PFSK-1 (cell line): Measurements from ENCODE around the gene IGDCC3.

ENCODE experiments used
- FOXP2 ChIP-seq: optimal IDR thresholded peaks from 2 replicates; pipeline ENCODE3; 2011; ENCODE audit warnings: borderline replicate concordance, control low read depth, inconsistent platforms; ENCODE audit not compliant: insufficient read depth; ENCODE audit errors: extremely low read length, extremely low read depth
- POLR2AphosphoS5 ChIP-seq: IDR thresholded peaks from 2 replicates; pipeline ENCODE4 v1.6.1; 2012; ENCODE audit warnings: low read depth, mild to moderate bottlenecking, control low read depth, low read length, moderate library complexity
- SIN3A ChIP-seq: IDR thresholded peaks from 2 replicates; pipeline ENCODE4 v1.6.1; 2012; ENCODE audit warnings: mild to moderate bottlenecking, low read length, moderate library complexity, borderline replicate concordance; ENCODE audit not compliant: insufficient read depth
- TAF1 ChIP-seq: IDR thresholded peaks from 2 replicates; pipeline ENCODE4 v1.6.1; 2012; ENCODE audit warnings: low read length, control low read depth, borderline replicate concordance; ENCODE audit not compliant: insufficient read depth
- TF ChIP-seq, protein P1 (sequence below), 2 experiments: IDR thresholded peaks; 2 replicates each; pipeline versions ENCODE4 v1.6.1 to v1.8.0; 2011 to 2012; ENCODE audit warnings: low read depth in 2 of 2, low read length in 2 of 2, control low read depth in 1 of 2, inconsistent platforms in 1 of 2, mild to moderate bottlenecking in 1 of 2, moderate library complexity in 1 of 2; ENCODE audit not compliant: insufficient read depth in 1 of 2

The IGDCC3 gene

DNA sequence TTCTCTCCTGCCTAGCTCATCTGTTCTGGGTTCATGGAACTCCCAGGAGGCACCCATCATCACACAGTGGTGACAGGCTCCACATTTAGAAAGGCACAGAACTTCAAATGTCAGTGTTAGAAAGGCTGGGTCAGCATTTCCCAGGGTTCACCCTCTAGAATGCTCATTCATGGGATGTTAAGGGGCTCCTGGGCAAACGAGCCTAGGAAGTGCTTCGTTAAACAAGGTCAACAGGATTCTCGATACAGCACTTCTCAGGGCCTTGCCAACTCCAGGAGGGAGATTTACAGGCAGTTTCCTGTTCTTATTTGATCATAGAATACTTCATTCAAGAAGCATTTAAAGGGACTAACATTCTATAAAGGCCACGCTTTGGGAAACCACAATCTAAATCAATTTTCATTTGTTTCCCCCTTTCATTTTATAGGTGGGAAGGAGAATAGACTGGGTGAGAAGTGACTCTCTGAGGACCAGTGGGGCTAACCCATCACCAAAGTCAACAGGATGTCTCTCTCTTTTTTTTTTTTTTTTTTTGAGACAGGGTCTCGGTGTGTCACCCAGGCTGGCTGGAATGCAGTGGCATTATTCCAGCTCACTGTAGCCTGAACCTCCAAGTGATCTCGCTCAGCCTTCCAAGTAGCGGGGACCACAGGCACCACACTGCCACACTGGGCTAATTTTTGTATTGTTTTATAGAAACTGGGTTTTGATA is 30.7 kb upstream of the IGDCC3 start:
- TF ChIP-seq SIN3A (no peak), TAF1 (no peak), FOXP2 (no peak), POLR2AphosphoS5 (no peak)
- TF ChIP-seq, protein P1, sequence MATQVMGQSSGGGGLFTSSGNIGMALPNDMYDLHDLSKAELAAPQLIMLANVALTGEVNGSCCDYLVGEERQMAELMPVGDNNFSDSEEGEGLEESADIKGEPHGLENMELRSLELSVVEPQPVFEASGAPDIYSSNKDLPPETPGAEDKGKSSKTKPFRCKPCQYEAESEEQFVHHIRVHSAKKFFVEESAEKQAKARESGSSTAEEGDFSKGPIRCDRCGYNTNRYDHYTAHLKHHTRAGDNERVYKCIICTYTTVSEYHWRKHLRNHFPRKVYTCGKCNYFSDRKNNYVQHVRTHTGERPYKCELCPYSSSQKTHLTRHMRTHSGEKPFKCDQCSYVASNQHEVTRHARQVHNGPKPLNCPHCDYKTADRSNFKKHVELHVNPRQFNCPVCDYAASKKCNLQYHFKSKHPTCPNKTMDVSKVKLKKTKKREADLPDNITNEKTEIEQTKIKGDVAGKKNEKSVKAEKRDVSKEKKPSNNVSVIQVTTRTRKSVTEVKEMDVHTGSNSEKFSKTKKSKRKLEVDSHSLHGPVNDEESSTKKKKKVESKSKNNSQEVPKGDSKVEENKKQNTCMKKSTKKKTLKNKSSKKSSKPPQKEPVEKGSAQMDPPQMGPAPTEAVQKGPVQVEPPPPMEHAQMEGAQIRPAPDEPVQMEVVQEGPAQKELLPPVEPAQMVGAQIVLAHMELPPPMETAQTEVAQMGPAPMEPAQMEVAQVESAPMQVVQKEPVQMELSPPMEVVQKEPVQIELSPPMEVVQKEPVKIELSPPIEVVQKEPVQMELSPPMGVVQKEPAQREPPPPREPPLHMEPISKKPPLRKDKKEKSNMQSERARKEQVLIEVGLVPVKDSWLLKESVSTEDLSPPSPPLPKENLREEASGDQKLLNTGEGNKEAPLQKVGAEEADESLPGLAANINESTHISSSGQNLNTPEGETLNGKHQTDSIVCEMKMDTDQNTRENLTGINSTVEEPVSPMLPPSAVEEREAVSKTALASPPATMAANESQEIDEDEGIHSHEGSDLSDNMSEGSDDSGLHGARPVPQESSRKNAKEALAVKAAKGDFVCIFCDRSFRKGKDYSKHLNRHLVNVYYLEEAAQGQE (IDR thresholded peaks at IDR 0.05; ENCODE audit: insufficient read depth in 1 of 2, low read depth in 2 of 2, low read length in 2 of 2): no peak

DNA sequence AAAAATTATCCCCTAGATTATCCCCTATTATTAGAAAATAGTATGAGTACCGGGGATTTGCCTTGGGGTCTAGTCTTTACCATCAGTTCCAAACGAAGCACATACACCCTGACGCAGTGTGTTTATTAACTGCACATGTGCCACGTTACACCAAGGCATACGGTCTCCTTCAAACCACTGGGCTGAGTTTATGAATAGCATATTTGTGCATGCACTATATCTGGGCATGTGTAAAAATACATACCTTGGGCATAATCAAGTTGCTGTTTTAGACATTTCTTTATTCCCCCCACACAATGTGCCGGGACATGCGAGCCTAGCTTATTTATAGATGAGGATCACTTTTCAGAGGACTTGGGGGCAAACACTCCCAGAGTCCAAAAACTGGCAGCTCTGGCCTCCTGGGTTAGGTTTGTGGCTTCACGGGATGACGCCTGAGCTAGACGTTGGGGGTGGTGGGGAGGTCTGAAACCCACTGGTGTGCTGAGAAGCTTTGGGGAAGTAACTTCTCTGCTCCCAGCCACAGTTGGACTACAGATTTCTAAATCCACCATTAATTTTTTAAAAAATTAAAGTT is 28.7 kb upstream of the IGDCC3 start:
- TF ChIP-seq FOXP2: no peak
- TF ChIP-seq TAF1: no peak
- TF ChIP-seq POLR2AphosphoS5: no peak
- no peak for TF ChIP-seq SIN3A
- TF ChIP-seq, protein P1 (IDR thresholded peaks at IDR 0.05; ENCODE audit: insufficient read depth in 1 of 2, low read depth in 2 of 2, low read length in 2 of 2): no peak

DNA sequence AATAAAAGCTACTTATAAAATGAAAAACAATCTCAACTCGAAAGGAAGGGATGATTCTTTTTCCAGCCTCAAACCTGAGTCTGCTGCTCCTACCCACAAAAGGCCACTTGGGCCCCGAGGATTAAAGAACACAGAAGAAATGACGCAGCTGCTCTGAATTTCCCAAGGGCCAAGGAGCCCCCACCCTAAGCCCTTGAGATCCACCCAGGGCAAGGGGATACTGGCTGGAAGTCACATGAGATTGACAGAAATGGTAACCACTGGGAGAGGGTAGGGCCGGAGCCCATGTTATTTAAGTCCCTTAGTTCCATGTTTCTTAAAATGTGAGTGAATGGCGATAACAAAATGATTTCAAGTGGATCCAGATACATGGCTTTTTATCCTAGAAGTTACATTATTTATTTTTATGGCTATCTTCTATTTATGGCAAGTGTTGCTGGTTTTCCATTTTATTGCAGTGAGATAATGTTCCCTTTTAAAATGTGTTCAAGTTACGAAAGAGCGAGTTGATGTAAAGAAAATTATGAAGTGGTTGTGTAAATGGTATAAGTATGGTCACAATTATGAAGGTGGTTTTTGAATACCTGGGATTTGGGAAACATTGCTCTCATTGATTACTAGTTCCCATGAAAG is 28.1 kb upstream of the IGDCC3 start:
- TF ChIP-seq POLR2AphosphoS5: no peak
- TF ChIP-seq, protein P1 (IDR thresholded peaks at IDR 0.05; ENCODE audit: insufficient read depth in 1 of 2, low read depth in 2 of 2, low read length in 2 of 2): no peak
- no peak for TF ChIP-seq SIN3A
- no peak for TF ChIP-seq FOXP2
- TF ChIP-seq TAF1: no peak

DNA sequence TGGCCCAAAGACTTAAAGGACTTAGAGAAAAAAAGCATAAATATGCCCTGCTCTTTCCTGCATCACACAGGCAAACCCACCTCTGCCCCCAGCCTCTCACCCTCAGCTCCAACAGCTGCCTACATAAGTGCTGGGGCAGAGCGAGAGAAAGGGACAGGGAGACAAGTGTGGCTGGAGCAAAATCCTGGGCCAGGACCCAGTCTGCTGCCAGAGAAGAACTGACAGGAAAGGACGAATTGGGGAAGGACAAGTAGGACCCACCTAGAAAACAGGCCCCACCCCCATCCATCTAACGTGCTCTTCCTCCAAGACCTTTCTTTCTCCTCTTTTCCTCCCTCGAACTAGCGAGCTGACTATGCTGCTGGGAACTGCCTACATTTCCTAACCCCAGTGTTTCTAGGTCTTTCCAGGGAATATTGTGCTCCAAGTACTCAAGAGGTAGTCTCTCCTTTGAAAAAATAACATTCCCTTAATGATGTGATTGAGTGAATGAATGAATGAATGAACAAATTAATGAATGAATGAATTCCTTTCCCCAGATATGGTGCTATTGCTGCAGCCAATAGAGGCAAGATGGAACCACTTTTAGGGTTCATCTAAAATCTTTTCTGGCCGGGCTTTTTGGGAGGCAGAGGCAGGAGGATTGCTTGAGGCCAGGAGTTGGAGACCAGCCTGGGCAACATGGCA is 26.5 kb upstream of the IGDCC3 start:
- TF ChIP-seq FOXP2 (no peak), SIN3A (no peak), POLR2AphosphoS5 (no peak), TAF1 (no peak)
- TF ChIP-seq, protein P1 (IDR thresholded peaks at IDR 0.05; ENCODE audit: insufficient read depth in 1 of 2, low read depth in 2 of 2, low read length in 2 of 2): no peak
